Measurements from ENCODE around the gene C12orf76.
"Not testable (repeated sequence)": the region's sequence is repeated elsewhere in the genome, so short reads cannot be mapped to it uniquely, and the experiment has no call there.

C12orf76 gene

GRCh38 chr12:110020956-110021355 lies 27.4 kb downstream of the C12orf76 start:
- DNase-seq (ENCODE audit: extremely low read depth, low read depth) = no peak
- no peak overlapping the region for H3K4me3 ChIP-seq (replicated peaks; ENCODE audit: low read depth, low read length)
- TF ChIP-seq CTCF (IDR thresholded peaks at IDR 0.05; ENCODE audit: low read depth, low read length, missing control alignments) = no peak

DNA sequence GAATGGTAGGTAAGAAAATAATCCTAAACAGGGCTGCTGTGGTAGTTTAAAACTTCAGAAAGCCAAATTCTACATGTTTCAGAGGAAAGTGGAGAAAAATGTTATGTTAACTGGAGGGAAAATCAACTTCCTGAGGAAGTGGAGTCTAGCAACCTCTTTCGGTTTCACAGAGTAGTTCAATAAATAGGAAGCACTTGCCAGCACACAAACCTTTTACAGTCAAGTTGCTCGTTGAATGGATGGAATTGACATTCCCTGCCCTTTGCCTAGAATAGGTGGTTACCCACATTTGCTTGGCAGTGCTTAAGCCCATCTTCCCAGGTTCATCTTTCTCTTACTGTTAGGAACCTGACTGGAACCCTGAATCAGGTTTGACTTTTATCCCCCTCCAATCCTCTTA lies 33.2 kb downstream of the C12orf76 start:
- DNase-seq (ENCODE audit: extremely low read depth, low read depth) = no peak
- H3K4me3 ChIP-seq (replicated peaks; ENCODE audit: low read depth, low read length) = no peak overlapping the region
- TF ChIP-seq CTCF (IDR thresholded peaks at IDR 0.05; ENCODE audit: low read depth, low read length, missing control alignments) = no peak

GRCh38 chr12:110012659-110013058 lies 35.7 kb downstream of the C12orf76 start:
- H3K4me3 ChIP-seq (replicated peaks; ENCODE audit: low read depth, low read length) = no peak overlapping the region
- TF ChIP-seq CTCF (IDR thresholded peaks at IDR 0.05; ENCODE audit: low read depth, low read length, missing control alignments) = no peak
- DNase-seq (ENCODE audit: extremely low read depth, low read depth) = no peak

DNA sequence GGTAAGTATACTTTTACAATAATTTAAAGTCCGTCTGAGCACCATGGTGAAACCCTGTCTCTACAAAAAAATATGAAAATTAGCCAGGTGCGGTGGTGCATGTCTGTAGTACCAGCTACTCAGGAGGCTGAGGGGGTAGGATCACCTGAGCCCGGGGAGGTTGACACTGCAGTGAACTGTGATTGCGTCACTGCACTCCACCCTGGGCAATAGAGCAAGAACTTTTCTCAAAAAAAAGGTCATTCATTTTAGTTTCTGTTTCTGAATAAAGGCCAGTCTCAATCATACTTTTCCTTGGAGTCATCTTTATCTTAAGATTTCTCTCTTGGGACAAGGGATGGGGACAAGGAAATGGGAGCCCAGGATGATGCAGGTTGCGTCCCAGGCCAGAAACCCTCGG lies 36.2 kb downstream of the C12orf76 start:
- no peak for DNase-seq (ENCODE audit: extremely low read depth, low read depth)
- no peak overlapping the region for H3K4me3 ChIP-seq (replicated peaks; ENCODE audit: low read depth, low read length)
- TF ChIP-seq CTCF (IDR thresholded peaks at IDR 0.05; ENCODE audit: low read depth, low read length, missing control alignments) = no peak

DNA sequence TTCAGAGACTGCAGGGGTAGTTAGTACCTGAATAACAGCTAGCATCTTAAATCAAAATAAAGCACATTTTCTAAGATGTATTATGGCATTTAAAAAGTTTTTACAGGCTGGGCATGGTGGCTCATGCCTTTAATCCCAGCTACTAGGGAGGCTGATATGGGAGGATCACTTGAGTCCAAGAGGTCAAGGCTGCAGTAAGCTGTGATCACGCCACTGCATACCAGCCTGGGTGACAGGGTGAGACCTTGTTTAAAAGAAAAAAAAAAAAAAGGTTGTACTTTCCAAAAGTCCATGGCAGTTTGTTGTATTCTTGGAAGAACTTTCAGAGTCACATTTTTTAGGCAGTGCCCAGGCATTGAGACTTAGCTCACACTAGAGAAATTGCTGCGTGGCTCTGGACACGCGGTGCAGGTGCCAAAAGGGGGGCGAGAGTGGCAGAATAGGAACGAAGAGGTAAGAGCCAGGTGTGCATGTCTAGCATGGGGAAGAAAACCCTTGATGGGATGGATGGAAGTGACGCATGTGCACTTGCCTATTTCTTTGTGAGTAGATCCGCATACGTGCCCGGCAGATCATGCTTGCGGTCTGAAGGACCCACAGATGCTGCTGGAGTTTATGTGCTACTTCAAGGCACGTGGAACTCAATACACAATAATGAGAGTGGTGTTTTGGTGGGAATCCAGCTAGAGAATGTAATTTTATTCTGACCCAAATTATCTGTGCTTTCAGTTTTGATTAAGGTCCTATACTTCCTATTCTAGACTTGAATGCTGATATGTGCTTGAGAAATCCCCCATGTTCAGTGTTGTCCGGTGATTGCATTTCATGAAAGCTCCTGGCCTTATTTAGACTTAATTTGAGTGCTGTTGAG lies 37.2 kb downstream of the C12orf76 start:
- no peak for DNase-seq (ENCODE audit: extremely low read depth, low read depth)
- no peak overlapping the region for H3K4me3 ChIP-seq (replicated peaks; ENCODE audit: low read depth, low read length)

GRCh38 chr12:110008681-110009398 lies 39.5 kb downstream of the C12orf76 start:
- DNase-seq (ENCODE audit: extremely low read depth, low read depth); H3K4me3 ChIP-seq (replicated peaks; ENCODE audit: low read depth, low read length): not testable (repeated sequence)

More for the DNA sequence above, 37.2 kb downstream of the C12orf76 start:
- TF ChIP-seq CTCF (IDR thresholded peaks at IDR 0.05; ENCODE audit: low read depth, low read length, missing control alignments) = no peak

GRCh38 chr12:110007881-110008280 lies 40.4 kb downstream of the C12orf76 start:
- TF ChIP-seq CTCF (IDR thresholded peaks at IDR 0.05; ENCODE audit: low read depth, low read length, missing control alignments) = no peak
- no peak overlapping the region for H3K4me3 ChIP-seq (replicated peaks; ENCODE audit: low read depth, low read length)
- no peak for DNase-seq (ENCODE audit: extremely low read depth, low read depth)

Measured in HFF-Myc (cell line).